ENCODE results near the gene ERICH6B. TPM values are rescaled to one million over a fixed set of nuclear protein-coding genes. Genes with fewer than 3 reads are reported as not detected.

Gene ERICH6B
- total and polyA plus RNA-seq, 12 donors = not detected

DNA sequence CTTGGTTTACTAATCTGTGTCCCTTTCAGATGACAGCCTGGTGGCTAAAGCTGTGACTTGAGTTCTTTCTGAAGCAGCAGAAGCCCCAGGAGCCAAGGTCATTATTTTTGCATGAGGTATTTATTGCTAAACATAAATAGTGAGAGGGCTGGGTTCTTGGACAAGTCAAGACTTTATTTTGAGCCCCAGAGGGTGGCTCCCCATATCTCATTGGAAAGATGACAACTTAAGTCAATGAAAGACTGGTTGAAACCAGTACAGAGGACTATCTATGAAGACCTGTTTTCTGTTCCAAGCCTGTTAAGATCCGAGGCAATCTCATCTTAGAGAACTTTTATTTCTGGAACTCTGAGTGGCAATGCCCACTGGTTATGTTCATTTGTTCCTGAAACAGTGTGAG, 14.4 kb upstream of the ERICH6B start:
- H3K27ac ChIP-seq = no peak overlapping the region
- H3K36me3 ChIP-seq = no peaks in the 10 kb centered on the region
- H3K27me3 ChIP-seq = peaks cover 0 to 36% (median 4%) of the 10 kb centered on the region in 7 donors
- ATAC-seq = no peak
- H3K4me1 ChIP-seq = no peaks in the 10 kb centered on the region
- no peaks in the 10 kb centered on the region for H3K9me3 ChIP-seq
- H3K4me3 ChIP-seq = no peak overlapping the region
- DNase-seq = no peak
- no peak for TF ChIP-seq CTCF (IDR thresholded peaks at IDR 0.05)
- WGBS, 2 donors = 61 to 74% methylated on average over 1 of the region's 1 CpG
- intact Hi-C loops (cut with DNase I) = loop anchor here in 6 of 10 donors (5.0 to 10.0 kb wide), 2 partner anchors 495 to 497 kb away; no protein-coding TSS in a partner anchor

- H3K36me3 ChIP-seq = no peaks in the 10 kb centered on the region
- no peaks in the 10 kb centered on the region for H3K9me3 ChIP-seq
- H3K4me1 ChIP-seq = no peaks in the 10 kb centered on the region
- no peak overlapping the region for H3K4me3 ChIP-seq
- intact Hi-C loops (cut with DNase I) = loop anchor here in 6 of 10 donors (5.0 to 10.0 kb wide), 2 partner anchors 497 to 499 kb away; no protein-coding TSS in a partner anchor
- ATAC-seq = no peak
- DNase-seq = no peak
- no peak overlapping the region for H3K27ac ChIP-seq
- H3K27me3 ChIP-seq = peaks cover 0 to 42% (median 9%) of the 10 kb centered on the region in 7 donors
- TF ChIP-seq CTCF (IDR thresholded peaks at IDR 0.05) = no peak
- WGBS, 2 donors = 81 to 82% methylated on average over 3 of the region's 3 CpGs
Measured at GRCh38 chr13:45628094-45628493, 12.6 kb upstream of the ERICH6B start.

- H3K27me3 ChIP-seq = peaks cover 0 to 42% (median 13%) of the 10 kb centered on the region in 7 donors
- H3K4me1 ChIP-seq = no peaks in the 10 kb centered on the region
- no peaks in the 10 kb centered on the region for H3K9me3 ChIP-seq
- no peaks in the 10 kb centered on the region for H3K36me3 ChIP-seq
- DNase-seq (no peak), ATAC-seq (no peak)
- H3K27ac ChIP-seq = no peak overlapping the region
- 66% methylated on average over 1 of the region's 1 CpG for WGBS, 2 donors
- TF ChIP-seq CTCF (IDR thresholded peaks at IDR 0.05) = no peak
- H3K4me3 ChIP-seq = no peak overlapping the region
- intact Hi-C loops (cut with DNase I) = loop anchor here in 6 of 10 donors (5.0 to 10.0 kb wide), 2 partner anchors 497 to 500 kb away; no protein-coding TSS in a partner anchor
Measured at GRCh38 chr13:45627656-45628055, 12.1 kb upstream of the ERICH6B start.

GRCh38 chr13:45626731-45627374, 11.3 kb upstream of the ERICH6B start:
- ATAC-seq = no peak
- 36 to 46% methylated on average over 4 of the region's 4 CpGs for WGBS, 2 donors
- intact Hi-C loops (cut with DNase I) = loop anchor here in 6 of 10 donors (5.0 to 10.0 kb wide), 2 partner anchors 498 to 500 kb away; no protein-coding TSS in a partner anchor

More at GRCh38 chr13:45626731-45627374, 11.3 kb upstream of the ERICH6B start:
- Histone ChIP-seq H3K9me3 (no peaks in the 10 kb centered on the region), H3K36me3 (no peaks in the 10 kb centered on the region), H3K4me3 (no peak overlapping the region), H3K27ac (no peak overlapping the region), H3K4me1 (no peaks in the 10 kb centered on the region), H3K27me3 (peaks cover 0 to 50% (median 17%) of the 10 kb centered on the region in 7 donors)
- no peak for DNase-seq
- TF ChIP-seq CTCF (IDR thresholded peaks at IDR 0.05) = no peak

All from heart right ventricle (tissue), 16 donors.